HL-60 (cell line): ENCODE data around the gene ACE.

ENCODE experiments used
- GABPA ChIP-seq: IDR thresholded peaks from 2 replicates; pipeline ENCODE4 v1.6.1; 2012; ENCODE audit warnings: low read depth
- POLR2AphosphoS5 ChIP-seq: IDR thresholded peaks from 2 replicates; pipeline ENCODE4 v1.6.1; 2012; ENCODE audit warnings: low read depth
- TF ChIP-seq, protein P1 (sequence below): IDR thresholded peaks from one replicate; pipeline ENCODE4 v1.5.1; 2011; ENCODE audit warnings: low read length, control low read depth, inconsistent platforms; ENCODE audit not compliant: insufficient read depth
- TF ChIP-seq, protein P2 (sequence below): IDR thresholded peaks from 2 replicates; pipeline ENCODE4 v1.6.1; 2012; ENCODE audit warnings: low read depth; ENCODE audit not compliant: insufficient replicate concordance

DNA sequence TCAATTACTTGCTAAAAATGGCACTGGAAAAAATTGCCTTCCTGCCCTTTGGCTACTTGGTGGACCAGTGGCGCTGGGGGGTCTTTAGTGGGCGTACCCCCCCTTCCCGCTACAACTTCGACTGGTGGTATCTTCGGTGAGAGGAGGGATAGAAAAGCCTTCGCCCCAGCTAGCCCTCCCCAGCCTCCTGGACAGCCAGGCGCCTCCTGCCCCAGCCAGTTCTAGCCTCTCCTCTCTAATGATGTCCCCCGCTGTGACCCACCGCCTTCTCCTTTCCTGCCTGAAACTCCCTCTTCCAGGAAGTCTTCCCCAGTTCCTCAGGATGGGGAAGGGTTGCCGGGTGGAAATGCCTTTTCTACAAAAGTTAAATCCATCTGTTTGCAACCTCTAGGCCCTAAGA lies 6.2 kb downstream of the ACE start:
- TF ChIP-seq, protein P1, sequence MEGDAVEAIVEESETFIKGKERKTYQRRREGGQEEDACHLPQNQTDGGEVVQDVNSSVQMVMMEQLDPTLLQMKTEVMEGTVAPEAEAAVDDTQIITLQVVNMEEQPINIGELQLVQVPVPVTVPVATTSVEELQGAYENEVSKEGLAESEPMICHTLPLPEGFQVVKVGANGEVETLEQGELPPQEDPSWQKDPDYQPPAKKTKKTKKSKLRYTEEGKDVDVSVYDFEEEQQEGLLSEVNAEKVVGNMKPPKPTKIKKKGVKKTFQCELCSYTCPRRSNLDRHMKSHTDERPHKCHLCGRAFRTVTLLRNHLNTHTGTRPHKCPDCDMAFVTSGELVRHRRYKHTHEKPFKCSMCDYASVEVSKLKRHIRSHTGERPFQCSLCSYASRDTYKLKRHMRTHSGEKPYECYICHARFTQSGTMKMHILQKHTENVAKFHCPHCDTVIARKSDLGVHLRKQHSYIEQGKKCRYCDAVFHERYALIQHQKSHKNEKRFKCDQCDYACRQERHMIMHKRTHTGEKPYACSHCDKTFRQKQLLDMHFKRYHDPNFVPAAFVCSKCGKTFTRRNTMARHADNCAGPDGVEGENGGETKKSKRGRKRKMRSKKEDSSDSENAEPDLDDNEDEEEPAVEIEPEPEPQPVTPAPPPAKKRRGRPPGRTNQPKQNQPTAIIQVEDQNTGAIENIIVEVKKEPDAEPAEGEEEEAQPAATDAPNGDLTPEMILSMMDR, result no peak
- no peak for TF ChIP-seq POLR2AphosphoS5
- TF ChIP-seq, protein P2, sequence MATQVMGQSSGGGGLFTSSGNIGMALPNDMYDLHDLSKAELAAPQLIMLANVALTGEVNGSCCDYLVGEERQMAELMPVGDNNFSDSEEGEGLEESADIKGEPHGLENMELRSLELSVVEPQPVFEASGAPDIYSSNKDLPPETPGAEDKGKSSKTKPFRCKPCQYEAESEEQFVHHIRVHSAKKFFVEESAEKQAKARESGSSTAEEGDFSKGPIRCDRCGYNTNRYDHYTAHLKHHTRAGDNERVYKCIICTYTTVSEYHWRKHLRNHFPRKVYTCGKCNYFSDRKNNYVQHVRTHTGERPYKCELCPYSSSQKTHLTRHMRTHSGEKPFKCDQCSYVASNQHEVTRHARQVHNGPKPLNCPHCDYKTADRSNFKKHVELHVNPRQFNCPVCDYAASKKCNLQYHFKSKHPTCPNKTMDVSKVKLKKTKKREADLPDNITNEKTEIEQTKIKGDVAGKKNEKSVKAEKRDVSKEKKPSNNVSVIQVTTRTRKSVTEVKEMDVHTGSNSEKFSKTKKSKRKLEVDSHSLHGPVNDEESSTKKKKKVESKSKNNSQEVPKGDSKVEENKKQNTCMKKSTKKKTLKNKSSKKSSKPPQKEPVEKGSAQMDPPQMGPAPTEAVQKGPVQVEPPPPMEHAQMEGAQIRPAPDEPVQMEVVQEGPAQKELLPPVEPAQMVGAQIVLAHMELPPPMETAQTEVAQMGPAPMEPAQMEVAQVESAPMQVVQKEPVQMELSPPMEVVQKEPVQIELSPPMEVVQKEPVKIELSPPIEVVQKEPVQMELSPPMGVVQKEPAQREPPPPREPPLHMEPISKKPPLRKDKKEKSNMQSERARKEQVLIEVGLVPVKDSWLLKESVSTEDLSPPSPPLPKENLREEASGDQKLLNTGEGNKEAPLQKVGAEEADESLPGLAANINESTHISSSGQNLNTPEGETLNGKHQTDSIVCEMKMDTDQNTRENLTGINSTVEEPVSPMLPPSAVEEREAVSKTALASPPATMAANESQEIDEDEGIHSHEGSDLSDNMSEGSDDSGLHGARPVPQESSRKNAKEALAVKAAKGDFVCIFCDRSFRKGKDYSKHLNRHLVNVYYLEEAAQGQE, result no peak
- TF ChIP-seq GABPA, result no peak
